Activated CD4-positive, alpha-beta T cell treated with anti-CD3 and anti-CD28 coated beads for 36 hours (primary cell): ENCODE data around the gene SEMA4D. TPM values are rescaled to one million over a fixed set of nuclear protein-coding genes. Genes with fewer than 3 reads are reported as not detected.

ENCODE experiments used
- ATAC-seq: fragments of 200-7000 bp; cut with Tn5 transposase; one replicate; pipeline ENCODE4 v1.10.0; 2021; ENCODE audit warnings: mild to moderate bottlenecking, moderate library complexity
- CTCF ChIA-PET: fragments of 350-600 bp; sonication (Branson Sonifier 250); formaldehyde crosslinking; loops from one replicate; lab custom pipeline; 2021; ENCODE audit warnings: antibody characterized with exemption; lab: Charles Lee
- POLR2A ChIA-PET: fragments of 350-600 bp; sonication (Branson Sonifier 250); formaldehyde crosslinking; loops from one replicate; lab custom pipeline; 2021; ENCODE audit warnings: antibody characterized with exemption, inconsistent platforms; lab: Charles Lee
- DNase-seq: peaks from one replicate; pipeline ENCODE4 v3.0.0-alpha.2; 2020
- H3K27ac Mint-ChIP-seq: one replicate; pipeline ENCODE4 v1.8.0; 2021; ENCODE audit warnings: mixed read lengths
- H3K27me3 Mint-ChIP-seq: one replicate; pipeline ENCODE4 v1.8.0; 2021; ENCODE audit warnings: mixed read lengths
- H3K36me3 Mint-ChIP-seq: one replicate; pipeline ENCODE4 v1.8.0; 2021; ENCODE audit warnings: low read depth, mixed read lengths
- H3K4me1 Mint-ChIP-seq: one replicate; pipeline ENCODE4 v1.8.0; 2021; ENCODE audit warnings: mixed read lengths
- H3K4me3 Mint-ChIP-seq: one replicate; pipeline ENCODE4 v1.8.0; 2021; ENCODE audit warnings: mild to moderate bottlenecking, moderate library complexity, mixed read lengths
- H3K9me3 Mint-ChIP-seq: one replicate; pipeline ENCODE4 v1.8.0; 2021; ENCODE audit warnings: low read depth, mixed read lengths
- intact Hi-C, 2 experiments: fragments of 100-400 bp; cut with DNase I in 1 of 2; cut with micrococcal nuclease in 1 of 2; formaldehyde crosslinking; loops; one replicate each; pipeline versions ENCODE4 v1.14.2 to v1.15.1; 2022 to 2024; cut with DNase I, micrococcal nuclease
- total RNA-seq, 2 experiments: library from RNA; stranded (reverse); gene quantifications; one replicate each; pipeline ENCODE4 v1.2.3, GENCODE V29; 2021

The SEMA4D gene
- total RNA-seq, 2 experiments from 2014 or later: 215 to 226 TPM

GRCh38 chr9:89409466-89409865 is 88.4 kb downstream of the SEMA4D start:
- Mint-ChIP-seq H3K9me3 (peaks cover 7% of the 10 kb centered on the region), H3K4me1 (peaks cover 88% of the 10 kb centered on the region), H3K27ac (peak overlapping the region; percentile 92), H3K4me3 (peak overlapping the region; percentile 50), H3K27me3 (no peaks in the 10 kb centered on the region), H3K36me3 (peaks cover 86% of the 10 kb centered on the region)
- intact Hi-C loops: no loop called here
- ChIA-PET POLR2A (interaction anchor here (0.5 to 1.6 kb wide), 2 partner anchors 19 to 168 kb away, joined by 3 to 8 read pairs; no protein-coding TSS in a partner anchor), CTCF (interaction anchor here (0.6 to 2.6 kb wide), 7 partner anchors 10 to 139 kb away, joined by 3 to 39 read pairs (median 3); no protein-coding TSS in a partner anchor)
- ATAC-seq: no peak
- no peak for DNase-seq

GRCh38 chr9:89408628-89409101 is 89.2 kb downstream of the SEMA4D start:
- DNase-seq (peak; percentile 74), ATAC-seq (peak; percentile 40)
- Mint-ChIP-seq H3K27me3 (no peaks in the 10 kb centered on the region), H3K36me3 (peaks cover 85% of the 10 kb centered on the region), H3K27ac (peak overlapping the region; percentile 92), H3K4me3 (peak overlapping the region; percentile 50), H3K9me3 (peaks cover 7% of the 10 kb centered on the region), H3K4me1 (peaks cover 87% of the 10 kb centered on the region)
- CTCF ChIA-PET: interaction anchor here (0.6 to 3.4 kb wide), 6 partner anchors 9 to 140 kb away, joined by 3 to 15 read pairs (median 3); no protein-coding TSS in a partner anchor
- POLR2A ChIA-PET: interaction anchor here (0.6 kb wide), 1 partner anchor 51 kb away, joined by 3 read pairs; no protein-coding TSS in a partner anchor
- intact Hi-C loops: no loop called here

- intact Hi-C loops: no loop called here
- peak overlapping the region; percentile 83 for H3K27ac Mint-ChIP-seq
- H3K9me3 Mint-ChIP-seq: peaks cover 7% of the 10 kb centered on the region
- ATAC-seq (no peak), DNase-seq (no peak)
- peaks cover 73% of the 10 kb centered on the region for H3K4me1 Mint-ChIP-seq
- H3K36me3 Mint-ChIP-seq: peaks cover 85% of the 10 kb centered on the region
- H3K4me3 Mint-ChIP-seq: no peak overlapping the region
- H3K27me3 Mint-ChIP-seq: no peaks in the 10 kb centered on the region
- POLR2A ChIA-PET: no interaction called here
- CTCF ChIA-PET: interaction anchor here (1.0 to 3.4 kb wide), 5 partner anchors 13 to 142 kb away, joined by 3 to 15 read pairs (median 4); no protein-coding TSS in a partner anchor
Measured at GRCh38 chr9:89407070-89407469, 90.8 kb downstream of the SEMA4D start.

- Mint-ChIP-seq H3K9me3 (peaks cover under 1% of the 10 kb centered on the region), H3K27me3 (no peaks in the 10 kb centered on the region)
- CTCF ChIA-PET: interaction anchor here (0.6 to 3.4 kb wide), 4 partner anchors 14 to 1651 kb away, joined by 4 to 15 read pairs (median 5); no protein-coding TSS in a partner anchor
Measured at GRCh38 chr9:89405826-89406225, 92.1 kb downstream of the SEMA4D start.

GRCh38 chr9:89404074-89404473 is 93.8 kb downstream of the SEMA4D start:
- Mint-ChIP-seq H3K4me3 (no peak overlapping the region), H3K27me3 (no peaks in the 10 kb centered on the region), H3K4me1 (peaks cover 48% of the 10 kb centered on the region), H3K9me3 (no peaks in the 10 kb centered on the region), H3K27ac (peak overlapping the region; percentile 59), H3K36me3 (peaks cover 84% of the 10 kb centered on the region)
- DNase-seq: no peak
- ChIA-PET POLR2A (interaction anchor here (0.6 kb wide), 2 partner anchors 18 to 163 kb away, joined by 3 read pairs; no protein-coding TSS in a partner anchor), CTCF (interaction anchor here (0.6 to 1.3 kb wide), 5 partner anchors 10 to 145 kb away, joined by 3 to 6 read pairs (median 3); no protein-coding TSS in a partner anchor)
- no peak for ATAC-seq
- intact Hi-C loops: no loop called here

More at GRCh38 chr9:89405826-89406225, 92.1 kb downstream of the SEMA4D start:
- intact Hi-C loops: no loop called here
- peak overlapping the region; percentile 83 for H3K27ac Mint-ChIP-seq
- ATAC-seq (no peak), DNase-seq (no peak)
- H3K36me3 Mint-ChIP-seq: peaks cover 85% of the 10 kb centered on the region
- H3K4me1 Mint-ChIP-seq: peaks cover 66% of the 10 kb centered on the region
- H3K4me3 Mint-ChIP-seq: no peak overlapping the region
- POLR2A ChIA-PET: no interaction called here

GRCh38 chr9:89402695-89403427 is 95.1 kb downstream of the SEMA4D start:
- intact Hi-C loops: no loop called here

GRCh38 chr9:89400403-89401116 is 97.4 kb downstream of the SEMA4D start:
- no peaks in the 10 kb centered on the region for H3K9me3 Mint-ChIP-seq
- peak overlapping the region; percentile 63 for H3K27ac Mint-ChIP-seq
- no peaks in the 10 kb centered on the region for H3K27me3 Mint-ChIP-seq
- peaks cover 77% of the 10 kb centered on the region for H3K36me3 Mint-ChIP-seq
- H3K4me3 Mint-ChIP-seq: no peak overlapping the region
- ChIA-PET POLR2A (no interaction called here), CTCF (interaction anchor here (1.4 kb wide), 1 partner anchor 28 kb away, joined by 3 read pairs; no protein-coding TSS in a partner anchor)
- no peak for ATAC-seq
- H3K4me1 Mint-ChIP-seq: peaks cover 18% of the 10 kb centered on the region
- DNase-seq: no peak
- intact Hi-C loops: no loop called here

More at GRCh38 chr9:89402695-89403427, 95.1 kb downstream of the SEMA4D start:
- ATAC-seq (no peak), DNase-seq (no peak)
- H3K4me1 Mint-ChIP-seq: peaks cover 38% of the 10 kb centered on the region
- H3K36me3 Mint-ChIP-seq: peaks cover 80% of the 10 kb centered on the region
- ChIA-PET CTCF (interaction anchor here (0.6 to 1.3 kb wide), 4 partner anchors 9 to 146 kb away, joined by 3 to 4 read pairs (median 3); no protein-coding TSS in a partner anchor), POLR2A (no interaction called here)
- no peak overlapping the region for H3K27ac Mint-ChIP-seq
- H3K4me3 Mint-ChIP-seq: no peak overlapping the region
- H3K9me3 Mint-ChIP-seq: no peaks in the 10 kb centered on the region
- H3K27me3 Mint-ChIP-seq: no peaks in the 10 kb centered on the region

GRCh38 chr9:89398621-89399020 is 99.3 kb downstream of the SEMA4D start:
- H3K9me3 Mint-ChIP-seq: no peaks in the 10 kb centered on the region
- ChIA-PET POLR2A (no interaction called here), CTCF (interaction anchor here (1.1 kb wide), 2 partner anchors 12 to 15 kb away, joined by 3 to 5 read pairs; no protein-coding TSS in a partner anchor)
- no peak for DNase-seq
- peaks cover 5% of the 10 kb centered on the region for H3K4me1 Mint-ChIP-seq
- no peak for ATAC-seq
- H3K27ac Mint-ChIP-seq: no peak overlapping the region
- H3K4me3 Mint-ChIP-seq: no peak overlapping the region
- peaks cover 77% of the 10 kb centered on the region for H3K36me3 Mint-ChIP-seq
- H3K27me3 Mint-ChIP-seq: no peaks in the 10 kb centered on the region
- intact Hi-C loops: no loop called here

GRCh38 chr9:89397471-89397870 is 100.4 kb downstream of the SEMA4D start:
- Mint-ChIP-seq H3K9me3 (no peaks in the 10 kb centered on the region), H3K27ac (peak overlapping the region; percentile 52), H3K4me3 (no peak overlapping the region), H3K36me3 (peaks cover 77% of the 10 kb centered on the region), H3K4me1 (peaks cover 5% of the 10 kb centered on the region), H3K27me3 (no peaks in the 10 kb centered on the region)
- no peak for ATAC-seq
- CTCF ChIA-PET: no interaction called here
- no peak for DNase-seq
- POLR2A ChIA-PET: no interaction called here
- intact Hi-C loops: no loop called here

GRCh38 chr9:89395931-89396710 is 101.8 kb downstream of the SEMA4D start:
- Mint-ChIP-seq H3K4me3 (no peak overlapping the region), H3K4me1 (peaks cover 1% of the 10 kb centered on the region), H3K9me3 (no peaks in the 10 kb centered on the region), H3K27ac (no peak overlapping the region), H3K27me3 (no peaks in the 10 kb centered on the region), H3K36me3 (peaks cover 76% of the 10 kb centered on the region)
- ATAC-seq (no peak), DNase-seq (no peak)
- ChIA-PET CTCF (interaction anchor here (0.6 to 0.7 kb wide), 3 partner anchors 130 to 154 kb away, joined by 3 read pairs; no protein-coding TSS in a partner anchor), POLR2A (interaction anchor here (0.7 kb wide), 1 partner anchor 146 kb away, joined by 4 read pairs; no protein-coding TSS in a partner anchor)
- intact Hi-C loops: no loop called here
